Measurements from ENCODE around the gene PGBD1.
"Not testable (repeated sequence)": the region's sequence is repeated elsewhere in the genome, so short reads cannot be mapped to it uniquely, and the experiment has no call there.

- TF ChIP-seq, protein P1, sequence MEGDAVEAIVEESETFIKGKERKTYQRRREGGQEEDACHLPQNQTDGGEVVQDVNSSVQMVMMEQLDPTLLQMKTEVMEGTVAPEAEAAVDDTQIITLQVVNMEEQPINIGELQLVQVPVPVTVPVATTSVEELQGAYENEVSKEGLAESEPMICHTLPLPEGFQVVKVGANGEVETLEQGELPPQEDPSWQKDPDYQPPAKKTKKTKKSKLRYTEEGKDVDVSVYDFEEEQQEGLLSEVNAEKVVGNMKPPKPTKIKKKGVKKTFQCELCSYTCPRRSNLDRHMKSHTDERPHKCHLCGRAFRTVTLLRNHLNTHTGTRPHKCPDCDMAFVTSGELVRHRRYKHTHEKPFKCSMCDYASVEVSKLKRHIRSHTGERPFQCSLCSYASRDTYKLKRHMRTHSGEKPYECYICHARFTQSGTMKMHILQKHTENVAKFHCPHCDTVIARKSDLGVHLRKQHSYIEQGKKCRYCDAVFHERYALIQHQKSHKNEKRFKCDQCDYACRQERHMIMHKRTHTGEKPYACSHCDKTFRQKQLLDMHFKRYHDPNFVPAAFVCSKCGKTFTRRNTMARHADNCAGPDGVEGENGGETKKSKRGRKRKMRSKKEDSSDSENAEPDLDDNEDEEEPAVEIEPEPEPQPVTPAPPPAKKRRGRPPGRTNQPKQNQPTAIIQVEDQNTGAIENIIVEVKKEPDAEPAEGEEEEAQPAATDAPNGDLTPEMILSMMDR (IDR thresholded peaks at IDR 0.05), result not testable (repeated sequence)
- not testable (repeated sequence) for TF ChIP-seq POLR2A (IDR thresholded peaks at IDR 0.05)
Measured at GRCh38 chr6:28317866-28318265, 36.5 kb downstream of the PGBD1 start.
